Caco-2 (cell line): ENCODE results near the gene PHLPP1. TPM values are rescaled to one million over a fixed set of nuclear protein-coding genes. Genes with fewer than 3 reads are reported as not detected.

Source experiments
- BruUV-seq: library from RNA; stranded (reverse); fragments of 400-500 nt; replicated peaks from 2 replicates; lab custom pipeline; 2021; lab: Mats Ljungman, UMichigan
- CTCF ChIA-PET: fragments of 300-600 bp; sonication (Branson Sonifier 250); formaldehyde crosslinking; loops from one replicate; lab custom pipeline; 2022; ENCODE audit warnings: antibody characterized with exemption; lab: Charles Lee
- POLR2A ChIA-PET: fragments of 300-600 bp; sonication (Branson Sonifier 250); formaldehyde crosslinking; loops from one replicate; lab custom pipeline; 2022; ENCODE audit warnings: antibody characterized with exemption; lab: Charles Lee
- DNase-seq, 2 experiments: peaks; one replicate each; pipeline versions ENCODE4 v3.0.0 to v3.0.0-alpha.2; 2020 to 2022
- H3K27me3 ChIP-seq: replicated peaks from 2 replicates; pipeline ENCODE4 v1.6.0; 2011; ENCODE audit warnings: low read length; ENCODE audit not compliant: control insufficient read depth, insufficient read depth
- H3K36me3 ChIP-seq: 2 replicates; pipeline ENCODE4 v1.5.1; 2011; ENCODE audit warnings: low read length; ENCODE audit not compliant: control insufficient read depth, insufficient read depth
- H3K4me1 ChIP-seq: fragments of 250-450 bp; sonication (Bioruptor Pico); 2 replicates; pipeline ENCODE4 v1.5.1; 2020; ENCODE audit warnings: mild to moderate bottlenecking
- H3K4me3 ChIP-seq: 2 replicates; pipeline ENCODE4 v1.5.1; 2011; ENCODE audit warnings: low read depth, mild to moderate bottlenecking, control low read depth, low read length
- H3K9me3 ChIP-seq: fragments of 250-450 bp; sonication (Bioruptor Pico); 2 replicates; pipeline ENCODE4 v1.5.1; 2020; ENCODE audit warnings: mild to moderate bottlenecking, moderate library complexity
- H3K27ac Mint-ChIP-seq: one replicate; pipeline ENCODE4 v1.8.0; 2022; ENCODE audit warnings: mixed read lengths; ENCODE audit not compliant: unreplicated experiment
- H3K27me3 Mint-ChIP-seq: one replicate; pipeline ENCODE4 v1.8.0; 2022; ENCODE audit warnings: mixed read lengths; ENCODE audit not compliant: insufficient read depth, unreplicated experiment
- H3K36me3 Mint-ChIP-seq: one replicate; pipeline ENCODE4 v1.8.0; 2022; ENCODE audit warnings: mild to moderate bottlenecking, mixed read lengths; ENCODE audit not compliant: insufficient read depth, unreplicated experiment
- H3K4me1 Mint-ChIP-seq: one replicate; pipeline ENCODE4 v1.8.0; 2022; ENCODE audit warnings: low read depth, mixed read lengths; ENCODE audit not compliant: unreplicated experiment
- H3K4me3 Mint-ChIP-seq: one replicate; pipeline ENCODE4 v1.8.0; 2022; ENCODE audit warnings: mild to moderate bottlenecking, moderate library complexity, mixed read lengths; ENCODE audit not compliant: unreplicated experiment
- H3K9me3 Mint-ChIP-seq: one replicate; pipeline ENCODE4 v1.8.0; 2022; ENCODE audit warnings: mixed read lengths; ENCODE audit not compliant: unreplicated experiment
- CTCF ChIP-seq, 2 experiments: fragments of 200-600 bp in 1 of 2; IDR thresholded peaks; 1 replicate in 1 of 2; 2 replicates in 1 of 2; pipeline versions ENCODE4 v1.5.1 to v1.8.0; 2011 to 2022; ENCODE audit warnings: antibody characterized with exemption in 1 of 2, control low read depth in 1 of 2, inconsistent platforms in 1 of 2, low read depth in 1 of 2, low read length in 1 of 2, mild to moderate bottlenecking in 1 of 2, moderate library complexity in 1 of 2; ENCODE audit not compliant: insufficient read depth in 1 of 2, severe bottlenecking in 1 of 2, unreplicated experiment in 1 of 2
- intact Hi-C: fragments of 100-400 bp; cut with micrococcal nuclease; formaldehyde crosslinking; loops from one replicate; pipeline ENCODE4 v1.10.0; 2022; ENCODE audit not compliant: unreplicated experiment
- total RNA-seq: library from RNA; stranded (reverse); gene quantifications from 2 replicates; pipeline ENCODE4 v1.2.3, GENCODE V29; 2022

Gene PHLPP1
- total RNA-seq, 1 experiment from 2014 or later = 20.1 TPM

GRCh38 chr18:62812876-62813275 lies 97.5 kb downstream of the PHLPP1 start:
- no peak for TF ChIP-seq CTCF (IDR thresholded peaks at IDR 0.05; ENCODE audit: insufficient read depth in 1 of 2, low read depth in 1 of 2, low read length in 1 of 2, severe bottlenecking in 1 of 2, unreplicated experiment in 1 of 2)
- POLR2A ChIA-PET = interaction anchor here (0.7 kb wide), 1 partner anchor 22 kb away, joined by 5 read pairs; no protein-coding TSS in a partner anchor

GRCh38 chr18:62814132-62814759 lies 98.9 kb downstream of the PHLPP1 start:
- no peaks in the 10 kb centered on the region for H3K9me3 ChIP-seq
- H3K36me3 Mint-ChIP-seq = peaks cover 4% of the 10 kb centered on the region
- H3K4me1 Mint-ChIP-seq = peaks cover 12% of the 10 kb centered on the region
- no peak overlapping the region for H3K4me3 Mint-ChIP-seq
- H3K36me3 ChIP-seq = no peaks in the 10 kb centered on the region
- intact Hi-C loops = loop anchor here (5.0 kb wide), 1 partner anchor 73 kb away; no protein-coding TSS in a partner anchor
- no peaks in the 10 kb centered on the region for H3K27me3 Mint-ChIP-seq
- peaks cover 57% of the 10 kb centered on the region for H3K4me1 ChIP-seq
- ChIA-PET POLR2A (interaction anchor here (0.7 kb wide), 1 partner anchor 238 kb away, joined by 3 read pairs; no protein-coding TSS in a partner anchor), CTCF (interaction anchor here (0.6 to 1.1 kb wide), 3 partner anchors 18 to 99 kb away, joined by 3 to 5 read pairs (median 5); partner anchors contain the start of gene PHLPP1)
- H3K27me3 ChIP-seq = no peaks in the 10 kb centered on the region
- no peak overlapping the region for H3K4me3 ChIP-seq
- no peak for TF ChIP-seq CTCF (IDR thresholded peaks at IDR 0.05; ENCODE audit: insufficient read depth in 1 of 2, low read depth in 1 of 2, low read length in 1 of 2, severe bottlenecking in 1 of 2, unreplicated experiment in 1 of 2)
- H3K27ac Mint-ChIP-seq = peak overlapping the region; percentile 53
- DNase-seq = no peak
- H3K9me3 Mint-ChIP-seq = no peaks in the 10 kb centered on the region
- BruUV-seq = no TSS peak

More at GRCh38 chr18:62812876-62813275, 97.5 kb downstream of the PHLPP1 start:
- TSS peak; percentile 77 for BruUV-seq
- CTCF ChIA-PET = interaction anchor here (1.1 kb wide), 1 partner anchor 98 kb away, joined by 7 read pairs; the partner anchor contains the start of gene PHLPP1
- Histone ChIP-seq H3K9me3 (no peaks in the 10 kb centered on the region), H3K27me3 (no peaks in the 10 kb centered on the region), H3K4me3 (no peak overlapping the region), H3K4me1 (peaks cover 57% of the 10 kb centered on the region), H3K36me3 (no peaks in the 10 kb centered on the region)
- Mint-ChIP-seq H3K27me3 (no peaks in the 10 kb centered on the region), H3K4me1 (peaks cover 17% of the 10 kb centered on the region), H3K9me3 (no peaks in the 10 kb centered on the region), H3K4me3 (no peak overlapping the region), H3K36me3 (peaks cover 4% of the 10 kb centered on the region), H3K27ac (peak overlapping the region; percentile 86)
- intact Hi-C loops = loop anchor here (5.0 kb wide), 1 partner anchor 74 kb away; no protein-coding TSS in a partner anchor
- DNase-seq = no peak

- POLR2A ChIA-PET = no interaction called here
- no peak overlapping the region for H3K4me3 ChIP-seq
- DNase-seq = no peak
- no peaks in the 10 kb centered on the region for H3K36me3 ChIP-seq
- no peaks in the 10 kb centered on the region for H3K9me3 ChIP-seq
- no peaks in the 10 kb centered on the region for H3K27me3 Mint-ChIP-seq
- H3K9me3 Mint-ChIP-seq = no peaks in the 10 kb centered on the region
- no peaks in the 10 kb centered on the region for H3K36me3 Mint-ChIP-seq
- BruUV-seq = no TSS peak
- no peaks in the 10 kb centered on the region for H3K27me3 ChIP-seq
- no peak for TF ChIP-seq CTCF (IDR thresholded peaks at IDR 0.05; ENCODE audit: insufficient read depth in 1 of 2, low read depth in 1 of 2, low read length in 1 of 2, severe bottlenecking in 1 of 2, unreplicated experiment in 1 of 2)
- intact Hi-C loops = no loop called here
- no peak overlapping the region for H3K27ac Mint-ChIP-seq
- CTCF ChIA-PET = no interaction called here
- no peaks in the 10 kb centered on the region for H3K4me1 ChIP-seq
- H3K4me3 Mint-ChIP-seq = no peak overlapping the region
- H3K4me1 Mint-ChIP-seq = no peaks in the 10 kb centered on the region
Observed at GRCh38 chr18:62825382-62825781, 110.0 kb downstream of the PHLPP1 start.
